Right cardiac atrium (tissue), 5 donors: ENCODE results near the gene NUTF2. TPM values are rescaled to one million over a fixed set of nuclear protein-coding genes. Genes with fewer than 3 reads are reported as not detected.

Experiments
- ATAC-seq, 2 donors: fragments of 200-7000 bp; cut with Tn5 transposase; one replicate each; pipeline versions ENCODE4 v1.8.0 to v1.9.1; 2020; ENCODE audit warnings: moderate library complexity in 2 of 2, mild to moderate bottlenecking in 1 of 2
- DNase-seq, 3 donors: peaks; one replicate each; pipeline ENCODE4 v3.0.0-alpha.2; 2020
- H3K27ac ChIP-seq: one replicate; pipeline ENCODE4 v1.5.1; 2013; ENCODE audit warnings: mild to moderate bottlenecking, low read length, control low read depth, moderate library complexity
- H3K27me3 ChIP-seq: one replicate; pipeline ENCODE4 v1.6.1; 2013; ENCODE audit not compliant: control insufficient read depth, insufficient read depth
- H3K4me1 ChIP-seq: one replicate; pipeline ENCODE4 v1.6.1; 2013; ENCODE audit warnings: low read length; ENCODE audit not compliant: control insufficient read depth, insufficient read depth
- H3K4me3 ChIP-seq: one replicate; pipeline ENCODE4 v1.5.1; 2013; ENCODE audit warnings: low read length, control low read depth
- H3K9me3 ChIP-seq: one replicate; pipeline ENCODE4 v1.6.1; 2013; ENCODE audit warnings: low read length; ENCODE audit not compliant: control insufficient read depth
- WGBS: extraction: QIAGEN DNeasy Blood & Tissue Kit; methylation state at CpG from one replicate; pipeline ENCODE4 v1.1.7; 2013; 5-methylcytosine and 5-hydroxymethylcytosine counted together
- intact Hi-C, 4 donors: fragments of 100-400 bp; cut with DNase I; formaldehyde crosslinking; loops; one replicate each; pipeline versions ENCODE4 v1.11.0 to v1.14.0; 2022 to 2023
- long read RNA-seq, 4 donors: library from polyadenylated mRNA; unstranded; transcript quantifications; one replicate each; pipeline ENCODE4 v2.0.0, GENCODE V29; 2020 to 2021
- polyA plus RNA-seq: library from polyadenylated mRNA; stranded (reverse); fragments of 200-250 nt; gene quantifications from one replicate; pipeline ENCODE4 v1.2.3, GENCODE V29; 2013
- total RNA-seq, 4 donors: library from RNA; stranded (reverse); fragmentation: NEBNext Ultra II Directional; extraction: Animal tissue kit (Norgen Biotek cat#: 25700); gene quantifications; one replicate each; pipeline ENCODE4 v1.2.1, GENCODE V29; 2021
- donor health status: healthy with polysubstance abuse.
- donor health status: DM: no; HTN: yes; CAD: no.
- donor health status: DM: no; HTN: no; CAD: no.
- donor health status: DM: no; HTN: yes; CAD: no; lungs with severe emphysema.
- donor health status: DM: yes; HTN: yes; CAD: no.

The NUTF2 gene
- total RNA-seq = 10 to 100 TPM; 66.6 to 80.7 (median 68.2) TPM
- 125 TPM for polyA plus RNA-seq
- long read RNA-seq, donor 1, transcript NUTF2-206 (5 exons, 1,119 nt) = minor isoform, 15 of 69 reads
- long read RNA-seq, donor 1, transcript NUTF2-201 (5 exons, 2,321 nt) = major isoform, 49 of 69 reads
- long read RNA-seq, donor 1, partial matches to known transcripts = 1 of 69 reads
- long read RNA-seq, donor 1, other reads (novel, unspliced or antisense) = 2 of 69 reads
- long read RNA-seq, donor 2, transcript NUTF2-201 (5 exons, 2,321 nt) = major isoform, 21 of 22 reads
- long read RNA-seq, donor 2, partial matches to known transcripts = 0 of 22 reads
- long read RNA-seq, donor 2, other reads (novel, unspliced or antisense) = 0 of 22 reads
- long read RNA-seq, donor 3, transcript NUTF2-206 (5 exons, 1,119 nt) = minor isoform, 24 of 81 reads
- long read RNA-seq, donor 3, transcript NUTF2-201 (5 exons, 2,321 nt) = major isoform, 50 of 81 reads
- long read RNA-seq, donor 3, partial matches to known transcripts = 1 of 81 reads
- long read RNA-seq, donor 3, other reads (novel, unspliced or antisense) = 4 of 81 reads
- long read RNA-seq, donor 4, transcript NUTF2-201 (5 exons, 2,321 nt) = major isoform, 5 of 8 reads
- long read RNA-seq, donor 4, partial matches to known transcripts = 0 of 8 reads
- long read RNA-seq, donor 4, other reads (novel, unspliced or antisense) = 1 of 8 reads

- Histone ChIP-seq H3K4me1 (peaks cover 12% of the 10 kb centered on the region), H3K27me3 (no peaks in the 10 kb centered on the region), H3K9me3 (no peaks in the 10 kb centered on the region), H3K4me3 (peak within 1 kb of the TSS; percentile 89), H3K27ac (peak within 1 kb of the TSS; percentile 95)
- intact Hi-C loops = no loop called here
- WGBS = under 1% methylated on average over 57 of the region's 57 CpGs
- ATAC-seq (peak; percentile 89 to 91), DNase-seq (peak; percentile 97 to 99 (median 98))
These were observed at the start of gene NUTF2 for GRCh38 chr16:67846320-67847063. Gene NUTF2, plus strand, starts transcription at chr16:67846933. Its CDS starts 18,198 bp downstream, at chr16:67865131.

- intact Hi-C loops = loop anchor here in 1 of 4 donors (10.0 kb wide), 1 partner anchor 126 kb away; no protein-coding TSS in a partner anchor
- Histone ChIP-seq H3K27me3 (no peaks in the 10 kb centered on the region), H3K9me3 (no peaks in the 10 kb centered on the region), H3K4me1 (peaks cover 3% of the 10 kb centered on the region), H3K27ac (peak overlapping the region; percentile 2), H3K4me3 (no peak overlapping the region)
- DNase-seq (peak in 1 of 3 donors; percentile 43), ATAC-seq (peak; percentile 74 to 76)
- WGBS = 71% methylated on average over 7 of the region's 7 CpGs
These were observed 46.3 kb upstream of the NUTF2 start for GRCh38 chr16:67800338-67800926.

GRCh38 chr16:67801241-67801640, 45.5 kb upstream of the NUTF2 start:
- WGBS = 90% methylated on average over 1 of the region's 1 CpG
- Histone ChIP-seq H3K27me3 (no peaks in the 10 kb centered on the region), H3K9me3 (no peaks in the 10 kb centered on the region), H3K27ac (no peak overlapping the region), H3K4me3 (no peak overlapping the region), H3K4me1 (peaks cover 3% of the 10 kb centered on the region)
- intact Hi-C loops = loop anchor here in 1 of 4 donors (10.0 kb wide), 1 partner anchor 126 kb away; no protein-coding TSS in a partner anchor
- DNase-seq (no peak), ATAC-seq (no peak)

- Histone ChIP-seq H3K4me1 (peaks cover 3% of the 10 kb centered on the region), H3K9me3 (no peaks in the 10 kb centered on the region), H3K27me3 (no peaks in the 10 kb centered on the region), H3K4me3 (no peak overlapping the region), H3K27ac (no peak overlapping the region)
- intact Hi-C loops = loop anchor here in 1 of 4 donors (10.0 kb wide), 1 partner anchor 127 kb away; no protein-coding TSS in a partner anchor
- ATAC-seq (no peak), DNase-seq (no peak)
- 88% methylated on average over 2 of the region's 2 CpGs for WGBS
These were observed 44.9 kb upstream of the NUTF2 start for GRCh38 chr16:67801883-67802282.

- Histone ChIP-seq H3K27ac (no peak overlapping the region), H3K27me3 (no peaks in the 10 kb centered on the region), H3K9me3 (no peaks in the 10 kb centered on the region), H3K4me3 (no peak overlapping the region), H3K4me1 (peaks cover 3% of the 10 kb centered on the region)
- ATAC-seq = no peak
- intact Hi-C loops = loop anchor here in 1 of 4 donors (10.0 kb wide), 1 partner anchor 129 kb away; no protein-coding TSS in a partner anchor
- DNase-seq = no peak
- WGBS = 93% methylated on average over 3 of the region's 3 CpGs
These were observed 42.8 kb upstream of the NUTF2 start for GRCh38 chr16:67803894-67804293.

- peaks cover 3% of the 10 kb centered on the region for H3K4me1 ChIP-seq
- no peaks in the 10 kb centered on the region for H3K27me3 ChIP-seq
- no peak overlapping the region for H3K4me3 ChIP-seq
- DNase-seq (no peak), ATAC-seq (no peak)
- WGBS = 89% methylated on average over 4 of the region's 4 CpGs
- no peak overlapping the region for H3K27ac ChIP-seq
- no peaks in the 10 kb centered on the region for H3K9me3 ChIP-seq
- intact Hi-C loops = loop anchor here in 1 of 4 donors (10.0 kb wide), 1 partner anchor 130 kb away; no protein-coding TSS in a partner anchor
These were observed 41.7 kb upstream of the NUTF2 start for GRCh38 chr16:67804853-67805542.

GRCh38 chr16:67805718-67806427, 40.9 kb upstream of the NUTF2 start:
- intact Hi-C loops = loop anchor here in 1 of 4 donors (10.0 kb wide), 1 partner anchor 131 kb away; no protein-coding TSS in a partner anchor
- Histone ChIP-seq H3K9me3 (no peaks in the 10 kb centered on the region), H3K4me3 (peak overlapping the region; percentile 69), H3K27me3 (no peaks in the 10 kb centered on the region), H3K4me1 (peaks cover 3% of the 10 kb centered on the region), H3K27ac (peak overlapping the region; percentile 54)
- WGBS = under 1% methylated on average over 26 of the region's 26 CpGs
- ATAC-seq (peak; percentile 5 to 17), DNase-seq (peak in 2 of 3 donors; percentile 33 to 71)

- peaks cover 3% of the 10 kb centered on the region for H3K4me1 ChIP-seq
- intact Hi-C loops = loop anchor here in 1 of 4 donors (10.0 kb wide), 1 partner anchor 132 kb away; no protein-coding TSS in a partner anchor
- ATAC-seq = peak; percentile 99
- no peaks in the 10 kb centered on the region for H3K27me3 ChIP-seq
- H3K4me3 ChIP-seq = peak within 1 kb of the TSS; percentile 69
- H3K9me3 ChIP-seq = no peaks in the 10 kb centered on the region
- H3K27ac ChIP-seq = peak within 1 kb of the TSS; percentile 61
- peak; percentile 97 to 98 (median 98) for DNase-seq
- under 1% methylated on average over 54 of the region's 54 CpGs for WGBS
These were observed 40.1 kb upstream of the NUTF2 start, which contains the start of the genes RANBP10 and TSNAXIP1 for GRCh38 chr16:67806428-67807147. Gene RANBP10, minus strand, starts transcription at chr16:67806560. Its CDS starts 24 bp downstream, at chr16:67806536. Gene TSNAXIP1, plus strand, starts transcription at chr16:67806889. Its CDS starts 261 bp downstream, at chr16:67807150.
